ENCODE data around the gene EHF. TPM values are rescaled to one million over a fixed set of nuclear protein-coding genes. Genes with fewer than 3 reads are reported as not detected.

EHF gene
- total and polyA plus RNA-seq, 9 of the 15 experiments (the other 6 are each of a cell fraction or from before 2014, with no cell fraction given), result 0.04 to 0.54 (median 0.37) TPM

- TF ChIP-seq JUND (IDR thresholded peaks at IDR 0.05; ENCODE audit: borderline replicate concordance, low read depth, low read length), result peak; percentile 51; the same call in 1 of the 2 replicates
- no peak for TF ChIP-seq JUND (tag; IDR thresholded peaks at IDR 0.05; ENCODE audit: borderline replicate concordance, low read depth, low read length)
- no peak for TF ChIP-seq CHD4 (IDR thresholded peaks at IDR 0.05; ENCODE audit: insufficient read depth, insufficient replicate concordance, low read depth, low read length, poor library complexity, severe bottlenecking)
- TF ChIP-seq CREB5 (CRISPR knock-in tag; IDR thresholded peaks at IDR 0.05), result no peak
- TF ChIP-seq CEBPB (tag; IDR thresholded peaks at IDR 0.05), result no peak
- TF ChIP-seq ZNF134 (CRISPR knock-in tag; conservative IDR thresholded peaks at IDR 0.05), result no peak
- TF ChIP-seq NFXL1 (CRISPR knock-in tag; IDR thresholded peaks at IDR 0.05), result no peak
- TF ChIP-seq MED1 (CRISPR knock-in tag; IDR thresholded peaks at IDR 0.05; ENCODE audit: borderline replicate concordance), result no peak
- TF ChIP-seq ZNF75A (CRISPR knock-in tag; IDR thresholded peaks at IDR 0.05), result no peak
- no peak for TF ChIP-seq NCOA6 (IDR thresholded peaks at IDR 0.05)
- no peak for TF ChIP-seq DNMT1 (IDR thresholded peaks at IDR 0.05)
- TF ChIP-seq MLLT1 (IDR thresholded peaks at IDR 0.05), result peak in 1 of 2 experiments; percentile 78; a peak in 1 of 4 replicates
- TF ChIP-seq ZNF282 (CRISPR knock-in tag; IDR thresholded peaks at IDR 0.05), result no peak
- TF ChIP-seq HNRNPH1 (optimal IDR thresholded peaks at IDR 0.05; ENCODE audit: low read depth, low read length), result no peak
- no peak for TF ChIP-seq ZNF407 (IDR thresholded peaks at IDR 0.05; ENCODE audit: low read depth)
- peak; percentile 85 for TF ChIP-seq TEAD4 (IDR thresholded peaks at IDR 0.05; ENCODE audit: low read length)
- TF ChIP-seq TEAD4 (CRISPR knock-in tag; IDR thresholded peaks at IDR 0.05; ENCODE audit: borderline replicate concordance), result no peak
- no peak for TF ChIP-seq RBM34 (IDR thresholded peaks at IDR 0.05; ENCODE audit: borderline replicate concordance, insufficient read depth, low read length)
- peak; percentile 77 for TF ChIP-seq NCOR1 (IDR thresholded peaks at IDR 0.05)
- peak; percentile 83 for TF ChIP-seq LEF1 (IDR thresholded peaks at IDR 0.05)
These were observed 1.8 kb upstream of the EHF start (continued) for GRCh38 chr11:34619062-34619516.

All from K562 (cell line).